Spleen (tissue), 11 donors: ENCODE results near the gene AURKA. TPM values are rescaled to one million over a fixed set of nuclear protein-coding genes. Genes with fewer than 3 reads are reported as not detected.
A peak's percentile ranks its signal among the peaks of the same experiment; 100 is the strongest.
"Not testable (repeated sequence)": the region's sequence is repeated elsewhere in the genome, so short reads cannot be mapped to it uniquely, and the experiment has no call there.

Experiments used
- DNase-seq: peaks from one replicate; pipeline ENCODE4 v3.0.0-alpha.2; 2020
- H3K27ac ChIP-seq, 8 donors: fragments of 200-600 bp; sonication (generic) in 7 of 8; 1 replicate in 4 of 8; 2 replicates in 4 of 8; pipeline versions ENCODE4 v1.5.0 to v1.8.0; 2016 to 2021; ENCODE audit warnings: inconsistent platforms in 4 of 8, mild to moderate bottlenecking in 4 of 8, moderate library complexity in 1 of 8
- H3K27me3 ChIP-seq, 7 donors: fragments of 200-600 bp; sonication (generic) in 6 of 7; replicated peaks in 1 of 7; 1 replicate in 4 of 7; 2 replicates in 3 of 7; pipeline versions ENCODE4 v1.5.0 to v1.8.0; 2016 to 2021; ENCODE audit warnings: inconsistent platforms in 3 of 7, mild to moderate bottlenecking in 1 of 7
- H3K36me3 ChIP-seq, 6 donors: fragments of 200-600 bp; sonication (generic) in 5 of 6; 1 replicate in 4 of 6; 2 replicates in 2 of 6; pipeline versions ENCODE4 v1.5.0 to v1.8.0; 2016 to 2021; ENCODE audit warnings: inconsistent platforms in 2 of 6
- H3K4me1 ChIP-seq, 6 donors: fragments of 200-600 bp; sonication (generic) in 5 of 6; 1 replicate in 3 of 6; 2 replicates in 3 of 6; pipeline versions ENCODE4 v1.5.0 to v1.8.0; 2016 to 2021; ENCODE audit warnings: inconsistent platforms in 3 of 6
- H3K4me3 ChIP-seq, 8 donors: fragments of 200-600 bp; sonication (generic) in 7 of 8; 1 replicate in 4 of 8; 2 replicates in 4 of 8; pipeline versions ENCODE4 v1.5.0 to v1.8.0; 2016 to 2021; ENCODE audit warnings: inconsistent platforms in 4 of 8, mild to moderate bottlenecking in 4 of 8, moderate library complexity in 2 of 8
- H3K9me3 ChIP-seq, 8 donors: fragments of 200-600 bp; sonication (generic) in 7 of 8; 1 replicate in 4 of 8; 2 replicates in 4 of 8; pipeline versions ENCODE4 v1.5.0 to v1.8.0; 2016 to 2021; ENCODE audit warnings: inconsistent platforms in 4 of 8
- CTCF ChIP-seq, 11 experiments: fragments of 200-600 bp in 7 of 11; fragments of 450-650 bp in 4 of 11; sonication (generic) in 4 of 11; IDR thresholded peaks in 8 of 11; conservative IDR thresholded peaks in 3 of 11; 1 replicate in 7 of 11; 2 replicates in 4 of 11; pipeline versions ENCODE4 v1.4.0 to v1.8.0; 2016 to 2021; ENCODE audit warnings: antibody characterized with exemption in 11 of 11, inconsistent platforms in 4 of 11, mild to moderate bottlenecking in 1 of 11
- POLR2A ChIP-seq, 3 donors: fragments of 450-650 bp; IDR thresholded peaks; one replicate each; pipeline ENCODE4 v1.5.1; 2017; ENCODE audit warnings: antibody characterized with exemption in 3 of 3, mild to moderate bottlenecking in 1 of 3
- POLR2AphosphoS5 ChIP-seq, 3 donors: sonication (generic); formaldehyde crosslinking; IDR thresholded peaks; one replicate each; pipeline ENCODE4 v1.5.1; 2017; ENCODE audit warnings: antibody characterized with exemption in 3 of 3
- WGBS, 5 donors: extraction: QIAGEN DNeasy Blood & Tissue Kit in 3 of 5; methylation state at CpG; one replicate each; pipeline versions ENCODE4 v1.1.5 to v1.1.7; 2013 to 2018; 5-methylcytosine and 5-hydroxymethylcytosine counted together
- intact Hi-C: fragments of 100-400 bp; cut with DNase I; formaldehyde crosslinking; loops from one replicate; pipeline ENCODE4 v1.15.0; 2023; ENCODE audit warnings: low total_unique reads
- polyA plus RNA-seq, 3 donors: library from polyadenylated mRNA; stranded (reverse); fragments of 200-250 nt; gene quantifications; one replicate each; pipeline ENCODE4 v1.2.1, GENCODE V29; 2013
- total RNA-seq, 7 donors: library from RNA; depleted of rRNA in 3 of 7; stranded (reverse); fragments of >200 nt in 3 of 7; fragmentation: NEBNext Ultra II Directional in 4 of 7; extraction: Animal tissue kit (Norgen Biotek cat#: 25700) in 4 of 7; gene quantifications; one replicate each; pipeline versions ENCODE4 v1.1.0 to v1.2.1, GENCODE V29; 2016 to 2021
- donor health status: healthy with polysubstance abuse.
- donor health status: DM: no; HTN: no; CAD: no; lungs with moderate emphysema.
- donor health status: DM: no; HTN: no; CAD: no.
- donor health status: Bipolar disorder and iron deficiency.
- donor health status: healthy.
- donor health status: DM: no; HTN: no; CAD: no.
- donor health status: DM: yes; HTN: yes; CAD: no.

The AURKA gene
- total and polyA plus RNA-seq, 10 donors, result 1.6 to 10.0 (median 6.1) TPM

- 36 to 84% (median 80%) methylated on average over 1 of the region's 1 CpG for WGBS, 5 donors
- H3K27ac ChIP-seq, result peak overlapping the region in 7 of 8 donors; percentile 66 to 92 (median 87)
These were observed 17.9 kb upstream of the AURKA start for GRCh38 chr20:56409956-56410355.

GRCh38 chr20:56409521-56409920 lies 17.5 kb upstream of the AURKA start:
- Histone ChIP-seq H3K36me3 (peaks cover 0 to 47% (median 38%) of the 10 kb centered on the region in 6 donors), H3K4me3 (peak overlapping the region in 1 of 8 donors; percentile 26), H3K27ac (peak overlapping the region in 7 of 8 donors; percentile 66 to 92 (median 87)), H3K27me3 (no peaks in the 10 kb centered on the region), H3K4me1 (peaks cover 14 to 60% (median 52%) of the 10 kb centered on the region in 6 donors), H3K9me3 (no peaks in the 10 kb centered on the region)
- TF ChIP-seq POLR2A (IDR thresholded peaks at IDR 0.05) (no peak), CTCF (IDR thresholded peaks at IDR 0.05 in 8 of 11, conservative IDR thresholded peaks at IDR 0.05 in 3 of 11) (peak in 1 of 11 experiments; percentile 15), POLR2AphosphoS5 (IDR thresholded peaks at IDR 0.05) (peak in 1 of 3 donors; percentile 79)
- intact Hi-C loops, result no loop called here
- DNase-seq, result no peak
- 47 to 76% (median 61%) methylated on average over 5 of the region's 5 CpGs for WGBS, 5 donors

More at GRCh38 chr20:56409956-56410355, 17.9 kb upstream of the AURKA start:
- peaks cover 14 to 64% (median 56%) of the 10 kb centered on the region in 6 donors for H3K4me1 ChIP-seq
- peaks cover 0 to 43% (median 34%) of the 10 kb centered on the region in 6 donors for H3K36me3 ChIP-seq
- no peaks in the 10 kb centered on the region for H3K9me3 ChIP-seq
- H3K4me3 ChIP-seq, result peak overlapping the region in 1 of 8 donors; percentile 26
- TF ChIP-seq POLR2AphosphoS5 (IDR thresholded peaks at IDR 0.05) (no peak), POLR2A (IDR thresholded peaks at IDR 0.05) (no peak), CTCF (IDR thresholded peaks at IDR 0.05 in 8 of 11, conservative IDR thresholded peaks at IDR 0.05 in 3 of 11) (no peak)
- DNase-seq, result no peak
- intact Hi-C loops, result no loop called here
- no peaks in the 10 kb centered on the region for H3K27me3 ChIP-seq

GRCh38 chr20:56406910-56407309 lies 14.9 kb upstream of the AURKA start:
- H3K4me3 ChIP-seq, result no peak overlapping the region
- TF ChIP-seq POLR2A (IDR thresholded peaks at IDR 0.05) (no peak), POLR2AphosphoS5 (IDR thresholded peaks at IDR 0.05) (no peak), CTCF (IDR thresholded peaks at IDR 0.05 in 8 of 11, conservative IDR thresholded peaks at IDR 0.05 in 3 of 11) (no peak)
- intact Hi-C loops, result no loop called here
- H3K36me3 ChIP-seq, result peaks cover 0 to 74% (median 61%) of the 10 kb centered on the region in 6 donors
- peaks cover 13 to 40% (median 34%) of the 10 kb centered on the region in 6 donors for H3K4me1 ChIP-seq
- no peak overlapping the region for H3K27ac ChIP-seq
- no peak for DNase-seq
- no peaks in the 10 kb centered on the region for H3K9me3 ChIP-seq
- H3K27me3 ChIP-seq, result no peaks in the 10 kb centered on the region
- WGBS, 5 donors, result 90 to 95% (median 92%) methylated on average over 3 of the region's 3 CpGs

- H3K27ac ChIP-seq, DNase-seq, intact Hi-C loops, H3K4me3 ChIP-seq, H3K27me3 ChIP-seq, H3K9me3 ChIP-seq: not testable (repeated sequence)
- Histone ChIP-seq H3K4me1 (peaks cover 5 to 32% (median 22%) of the 10 kb centered on the region in 6 donors), H3K36me3 (peaks cover 0 to 89% (median 73%) of the 10 kb centered on the region in 6 donors)
- 88 to 97% (median 92%) methylated on average over 11 to 12 of the region's 12 CpGs for WGBS, 5 donors
These were observed 13.3 kb upstream of the AURKA start for GRCh38 chr20:56405356-56405755.
